ENCODE data around the gene NAPA. TPM values are rescaled to one million over a fixed set of nuclear protein-coding genes. Genes with fewer than 3 reads are reported as not detected.

NAPA gene
- total RNA-seq, 3 donors from 2014 or later, result 82.4 to 117 (median 96.0) TPM

DNA sequence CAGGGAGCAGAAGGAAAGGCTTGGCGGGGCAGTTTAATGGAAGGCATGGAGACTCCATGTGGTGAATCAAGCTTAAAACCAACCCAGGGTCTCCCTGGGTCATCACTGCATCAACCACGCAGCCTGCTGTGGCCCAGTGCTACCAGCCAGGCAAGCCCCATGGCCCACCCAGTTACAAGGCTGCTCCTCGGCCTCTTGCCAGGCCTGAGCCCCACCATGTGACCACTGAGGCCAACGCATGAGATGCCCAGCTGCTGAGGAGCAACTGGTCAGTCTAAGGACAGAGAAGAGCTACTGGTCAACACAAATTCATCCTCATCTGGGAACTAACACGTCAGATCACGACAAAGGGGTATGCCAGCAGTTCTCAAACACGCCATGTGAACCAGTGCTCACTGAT lies 15.5 kb downstream of the NAPA start:
- H3K27ac ChIP-seq, result peak overlapping the region in 1 of 2 donors; percentile 21
- no peaks in the 10 kb centered on the region for H3K27me3 ChIP-seq
- no peaks in the 10 kb centered on the region for H3K36me3 ChIP-seq
- DNase-seq (ENCODE audit: low spot score in 2 of 2), result no peak
- intact Hi-C loops (cut with DNase I; ENCODE audit: low total_unique reads), result no loop called here
- no peaks in the 10 kb centered on the region for H3K9me3 ChIP-seq
- no peak for TF ChIP-seq POLR2AphosphoS5 (IDR thresholded peaks at IDR 0.05)
- no peak for TF ChIP-seq POLR2A (IDR thresholded peaks at IDR 0.05)
- TF ChIP-seq, protein P1, sequence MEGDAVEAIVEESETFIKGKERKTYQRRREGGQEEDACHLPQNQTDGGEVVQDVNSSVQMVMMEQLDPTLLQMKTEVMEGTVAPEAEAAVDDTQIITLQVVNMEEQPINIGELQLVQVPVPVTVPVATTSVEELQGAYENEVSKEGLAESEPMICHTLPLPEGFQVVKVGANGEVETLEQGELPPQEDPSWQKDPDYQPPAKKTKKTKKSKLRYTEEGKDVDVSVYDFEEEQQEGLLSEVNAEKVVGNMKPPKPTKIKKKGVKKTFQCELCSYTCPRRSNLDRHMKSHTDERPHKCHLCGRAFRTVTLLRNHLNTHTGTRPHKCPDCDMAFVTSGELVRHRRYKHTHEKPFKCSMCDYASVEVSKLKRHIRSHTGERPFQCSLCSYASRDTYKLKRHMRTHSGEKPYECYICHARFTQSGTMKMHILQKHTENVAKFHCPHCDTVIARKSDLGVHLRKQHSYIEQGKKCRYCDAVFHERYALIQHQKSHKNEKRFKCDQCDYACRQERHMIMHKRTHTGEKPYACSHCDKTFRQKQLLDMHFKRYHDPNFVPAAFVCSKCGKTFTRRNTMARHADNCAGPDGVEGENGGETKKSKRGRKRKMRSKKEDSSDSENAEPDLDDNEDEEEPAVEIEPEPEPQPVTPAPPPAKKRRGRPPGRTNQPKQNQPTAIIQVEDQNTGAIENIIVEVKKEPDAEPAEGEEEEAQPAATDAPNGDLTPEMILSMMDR (IDR thresholded peaks at IDR 0.05), result no peak
- peaks cover 4 to 8% of the 10 kb centered on the region in 2 donors for H3K4me1 ChIP-seq
- H3K4me3 ChIP-seq, result no peak overlapping the region

DNA sequence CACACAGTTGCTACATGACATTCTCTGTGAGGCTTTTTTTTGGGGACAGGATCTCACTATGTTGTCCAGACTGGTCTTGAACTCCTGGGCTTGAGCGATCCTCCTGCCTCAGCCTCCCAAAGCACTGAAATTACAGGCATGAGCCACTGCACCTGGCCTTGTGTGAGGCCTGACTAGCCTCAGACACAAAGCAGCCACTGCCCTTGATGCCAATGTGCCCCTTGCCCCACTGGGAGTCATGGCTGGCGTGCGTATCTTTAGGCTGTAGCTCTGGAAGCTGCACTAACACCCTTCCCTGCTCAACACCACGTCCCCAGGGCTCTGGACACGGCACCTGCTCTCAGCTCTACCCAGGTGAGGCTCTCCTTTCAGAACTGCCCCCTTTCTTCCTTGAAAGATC lies 16.3 kb downstream of the NAPA start:
- Histone ChIP-seq H3K4me1 (peaks cover 4 to 8% of the 10 kb centered on the region in 2 donors), H3K9me3 (no peaks in the 10 kb centered on the region), H3K36me3 (no peaks in the 10 kb centered on the region), H3K4me3 (no peak overlapping the region), H3K27me3 (no peaks in the 10 kb centered on the region), H3K27ac (no peak overlapping the region)
- intact Hi-C loops (cut with DNase I; ENCODE audit: low total_unique reads), result no loop called here
- no peak for DNase-seq (ENCODE audit: low spot score in 2 of 2)
- TF ChIP-seq, protein P1 (IDR thresholded peaks at IDR 0.05), result no peak
- no peak for TF ChIP-seq POLR2AphosphoS5 (IDR thresholded peaks at IDR 0.05)

DNA sequence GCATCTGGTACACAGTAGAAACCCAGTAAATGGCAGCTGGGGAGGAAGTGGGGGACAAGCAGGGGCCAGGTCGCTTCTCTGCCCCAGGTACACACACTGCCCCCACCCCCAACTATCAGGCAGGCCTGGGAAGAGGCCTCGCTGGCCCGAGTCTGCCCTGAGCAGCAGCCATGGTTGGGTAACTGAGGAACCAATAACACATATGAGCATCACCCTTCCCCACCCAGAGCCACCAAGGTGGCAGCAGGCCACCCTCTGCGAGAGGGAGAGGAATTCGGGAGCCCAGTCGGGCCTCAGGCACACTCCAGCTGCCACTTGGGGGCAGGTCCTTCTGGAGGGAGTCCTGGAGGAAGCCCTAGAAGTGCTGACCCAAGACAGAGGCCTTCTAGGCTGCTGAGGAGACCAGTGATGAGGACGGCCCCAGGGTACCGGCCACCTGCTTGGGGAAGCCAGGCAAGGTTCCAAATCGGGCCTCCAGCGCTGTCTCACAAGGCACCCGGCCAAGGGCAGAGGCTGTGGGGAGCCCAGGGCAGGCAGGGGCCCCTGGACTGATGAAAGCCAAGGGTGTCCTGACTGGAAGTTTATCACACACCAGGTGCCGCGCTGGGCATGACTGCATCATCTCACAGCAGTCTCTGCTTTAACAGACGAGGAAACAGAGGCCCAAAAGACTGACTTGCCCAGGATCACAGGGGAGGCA lies 16.9 kb downstream of the NAPA start:
- Histone ChIP-seq H3K36me3 (no peaks in the 10 kb centered on the region), H3K4me1 (peaks cover 4 to 8% of the 10 kb centered on the region in 2 donors), H3K4me3 (no peak overlapping the region), H3K27ac (no peak overlapping the region), H3K27me3 (no peaks in the 10 kb centered on the region), H3K9me3 (no peaks in the 10 kb centered on the region)
- DNase-seq (ENCODE audit: low spot score in 2 of 2), result no peak
- intact Hi-C loops (cut with DNase I; ENCODE audit: low total_unique reads), result no loop called here
- TF ChIP-seq POLR2A (IDR thresholded peaks at IDR 0.05), result no peak
- TF ChIP-seq POLR2AphosphoS5 (IDR thresholded peaks at IDR 0.05), result no peak
- TF ChIP-seq, protein P1 (IDR thresholded peaks at IDR 0.05), result no peak

DNA sequence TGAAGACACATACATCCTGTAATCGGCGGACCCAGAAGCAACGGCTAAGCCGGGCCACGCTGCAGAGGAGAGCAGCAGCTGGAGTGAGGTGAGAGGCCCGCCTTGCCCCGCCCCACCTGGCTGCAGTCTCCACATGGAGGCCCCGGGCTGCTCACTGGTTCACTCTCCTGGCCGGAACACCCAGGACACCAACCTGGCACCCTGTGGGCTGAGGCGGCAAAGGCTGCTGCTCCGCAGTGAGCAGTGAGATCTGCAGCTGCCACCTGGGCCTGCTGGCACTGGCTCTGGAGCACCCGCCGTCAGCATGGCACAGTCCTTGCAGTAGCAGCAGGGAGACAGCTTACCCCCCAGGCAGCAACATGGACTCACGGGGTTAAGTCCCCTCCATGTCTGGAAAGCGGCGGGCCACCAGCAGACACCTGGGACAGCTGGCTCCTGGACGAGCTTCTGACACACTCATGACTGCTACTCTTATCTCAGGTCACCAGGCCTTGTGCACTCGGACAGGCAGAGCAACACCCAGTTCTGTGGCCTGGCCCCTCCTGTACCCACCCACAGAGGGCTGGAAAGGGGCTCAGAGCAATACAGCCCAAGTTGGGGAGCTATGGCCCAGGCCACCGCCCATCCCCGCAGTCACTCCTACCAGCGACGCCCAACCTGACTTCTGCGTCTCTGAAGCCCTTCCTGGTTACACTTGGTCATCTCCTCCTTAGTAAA lies 17.7 kb downstream of the NAPA start:
- intact Hi-C loops (cut with DNase I; ENCODE audit: low total_unique reads), result no loop called here
- no peak overlapping the region for H3K27ac ChIP-seq
- H3K27me3 ChIP-seq, result no peaks in the 10 kb centered on the region
- no peaks in the 10 kb centered on the region for H3K9me3 ChIP-seq
- peak in 1 of 2 donors; percentile 83 for DNase-seq (ENCODE audit: low spot score in 2 of 2)
- TF ChIP-seq POLR2AphosphoS5 (IDR thresholded peaks at IDR 0.05) (no peak), POLR2A (IDR thresholded peaks at IDR 0.05) (no peak)
- TF ChIP-seq, protein P1 (IDR thresholded peaks at IDR 0.05), result no peak
- peaks cover 4 to 8% of the 10 kb centered on the region in 2 donors for H3K4me1 ChIP-seq
- H3K36me3 ChIP-seq, result no peaks in the 10 kb centered on the region
- no peak overlapping the region for H3K4me3 ChIP-seq

Measured in breast epithelium (tissue), 4 donors.